CD14-positive monocyte (primary cell): ENCODE data around the gene FOXL2NB. TPM values are rescaled to one million over a fixed set of nuclear protein-coding genes. Genes with fewer than 3 reads are reported as not detected.

Experiments
- DNase-seq, 3 donors: peaks; one replicate each; pipeline ENCODE4 v3.0.0-alpha.2; 2011 to 2022
- H2AFZ ChIP-seq: 2 replicates; pipeline ENCODE4 v1.6.0; 2012; ENCODE audit warnings: mild to moderate bottlenecking, low read depth, low read length, inconsistent platforms; ENCODE audit not compliant: insufficient read depth, poor library complexity, severe bottlenecking
- H3K27ac ChIP-seq, 2 donors: 1 replicate in 1 of 2; 2 replicates in 1 of 2; pipeline ENCODE4 v1.5.1; 2012 to 2013; ENCODE audit warnings: low read length in 2 of 2, control low read depth in 1 of 2, inconsistent platforms in 1 of 2, low read depth in 1 of 2, mild to moderate bottlenecking in 1 of 2
- H3K27me3 ChIP-seq, 2 donors: one replicate each; pipeline versions ENCODE4 v1.6.0 to v1.6.1; 2011 to 2013; ENCODE audit warnings: low read length in 2 of 2; ENCODE audit not compliant: control insufficient read depth in 2 of 2, insufficient read depth in 2 of 2
- H3K36me3 ChIP-seq, 2 donors: replicated peaks in 1 of 2; 1 replicate in 1 of 2; 2 replicates in 1 of 2; pipeline versions ENCODE4 v1.5.1 to v1.6.1; 2012 to 2013; ENCODE audit warnings: low read length in 2 of 2, control low read depth in 1 of 2, inconsistent platforms in 1 of 2, mild to moderate bottlenecking in 1 of 2; ENCODE audit not compliant: insufficient read depth in 2 of 2, control insufficient read depth in 1 of 2
- H3K4me1 ChIP-seq, 2 donors: 1 replicate in 1 of 2; 2 replicates in 1 of 2; pipeline versions ENCODE4 v1.5.1 to v1.6.1; 2012 to 2013; ENCODE audit warnings: low read length in 2 of 2, control low read depth in 1 of 2, inconsistent platforms in 1 of 2, mild to moderate bottlenecking in 1 of 2, moderate library complexity in 1 of 2; ENCODE audit not compliant: insufficient read depth in 2 of 2, control insufficient read depth in 1 of 2
- H3K4me2 ChIP-seq: replicated peaks from 2 replicates; pipeline ENCODE3; 2012; ENCODE audit warnings: low read length, moderate library complexity, mild to moderate bottlenecking; ENCODE audit not compliant: poor library complexity, severe bottlenecking; ENCODE audit errors: extremely low read depth
- H3K4me3 ChIP-seq, 3 experiments: fragments of 200-600 bp in 1 of 3; sonication (generic) in 1 of 3; replicated peaks in 1 of 3; 1 replicate in 2 of 3; 2 replicates in 1 of 3; pipeline ENCODE4 v1.5.1; 2011 to 2013; ENCODE audit warnings: low read length in 3 of 3, mild to moderate bottlenecking in 3 of 3, control low read depth in 2 of 3, low read depth in 2 of 3, inconsistent platforms in 1 of 3, moderate library complexity in 1 of 3
- H3K79me2 ChIP-seq: 2 replicates; pipeline ENCODE4 v1.6.0; 2012; ENCODE audit warnings: mild to moderate bottlenecking, control low read depth, inconsistent platforms, low read length, moderate library complexity; ENCODE audit not compliant: insufficient read depth
- H3K9ac ChIP-seq: 2 replicates; pipeline ENCODE4 v1.6.0; 2017; ENCODE audit warnings: low read length, mild to moderate bottlenecking; ENCODE audit not compliant: insufficient read depth, poor library complexity, severe bottlenecking
- H3K9me3 ChIP-seq, 2 donors: replicated peaks in 1 of 2; 1 replicate in 1 of 2; 2 replicates in 1 of 2; pipeline versions ENCODE4 v1.5.1 to v1.6.1; 2012 to 2013; ENCODE audit warnings: low read length in 2 of 2, control low read depth in 1 of 2; ENCODE audit not compliant: control insufficient read depth in 1 of 2, insufficient read depth in 1 of 2
- H4K20me1 ChIP-seq: 2 replicates; pipeline ENCODE4 v1.6.0; 2012; ENCODE audit warnings: mild to moderate bottlenecking, low read length, control low read depth, moderate library complexity; ENCODE audit not compliant: insufficient read depth
- H3K27ac Mint-ChIP-seq, 7 donors: one replicate each; pipeline ENCODE4 v1.8.0; 2020; ENCODE audit warnings: mild to moderate bottlenecking in 7 of 7, mixed read lengths in 7 of 7, moderate library complexity in 6 of 7, inconsistent platforms in 2 of 7
- H3K27me3 Mint-ChIP-seq, 3 donors: one replicate each; pipeline ENCODE4 v1.8.0; 2021 to 2022; ENCODE audit warnings: low read depth in 3 of 3, mild to moderate bottlenecking in 3 of 3, mixed read lengths in 3 of 3, moderate library complexity in 3 of 3, inconsistent platforms in 1 of 3
- H3K36me3 Mint-ChIP-seq, 2 donors: one replicate each; pipeline ENCODE4 v1.8.0; 2020; ENCODE audit warnings: mixed read lengths in 2 of 2, inconsistent platforms in 1 of 2, mild to moderate bottlenecking in 1 of 2
- H3K4me1 Mint-ChIP-seq: one replicate; pipeline ENCODE4 v1.8.0; 2020; ENCODE audit warnings: mild to moderate bottlenecking, mixed read lengths
- H3K4me3 Mint-ChIP-seq, 2 donors: one replicate each; pipeline ENCODE4 v1.8.0; 2020; ENCODE audit warnings: mild to moderate bottlenecking in 2 of 2, mixed read lengths in 2 of 2, moderate library complexity in 1 of 2
- H3K9me3 Mint-ChIP-seq, 7 donors: one replicate each; pipeline ENCODE4 v1.8.0; 2020 to 2022; ENCODE audit warnings: mixed read lengths in 7 of 7, mild to moderate bottlenecking in 6 of 7, moderate library complexity in 6 of 7, inconsistent platforms in 2 of 7
- CTCF ChIP-seq: fragments of 200-600 bp; IDR thresholded peaks from one replicate; pipeline ENCODE4 v1.8.0; 2022; ENCODE audit warnings: antibody characterized with exemption, mild to moderate bottlenecking
- WGBS: methylation state at CpG from one replicate; pipeline ENCODE4 v1.1.5; 2013; ENCODE audit warnings: missing lambda C conversion rate; ENCODE audit not compliant: insufficient coverage; 5-methylcytosine and 5-hydroxymethylcytosine counted together
- intact Hi-C, 2 donors: fragments of 100-400 bp; cut with micrococcal nuclease; formaldehyde crosslinking; loops; one replicate each; pipeline versions ENCODE4 v1.15.0 to v1.15.1; 2023
- polyA plus RNA-seq, 3 donors: library from polyadenylated mRNA; depleted of rRNA in 1 of 3; unstranded in 2 of 3; stranded (reverse) in 1 of 3; fragments of 300-500 nt in 2 of 3; fragments of >200 nt in 1 of 3; fragmentation: Illumina TruSeq in 2 of 3; gene quantifications; 1 replicate in 2 of 3; 2 replicates in 1 of 3; pipeline ENCODE4 v1.2.3, GENCODE V29; 2012 to 2021

FOXL2NB gene
- polyA plus RNA-seq, 3 donors = not detected

- Histone ChIP-seq H3K4me1 (peaks cover 25 to 31% of the 10 kb centered on the region in 2 donors), H3K4me2 (no peak overlapping the region), H4K20me1 (no peaks in the 10 kb centered on the region), H3K27ac (no peak overlapping the region), H3K27me3 (peaks cover 66 to 84% of the 10 kb centered on the region in 2 donors), H3K9ac (no peak overlapping the region), H3K9me3 (peaks cover 0 to 31% of the 10 kb centered on the region in 2 donors), H3K79me2 (no peaks in the 10 kb centered on the region), H2AFZ (no peak overlapping the region), H3K36me3 (no peaks in the 10 kb centered on the region), H3K4me3 (no peak overlapping the region)
- Mint-ChIP-seq H3K4me1 (peaks cover 32% of the 10 kb centered on the region), H3K36me3 (peaks cover 0 to 20% of the 10 kb centered on the region in 2 donors), H3K27me3 (peaks cover 82 to 91% (median 84%) of the 10 kb centered on the region in 3 donors), H3K9me3 (peaks cover 0 to 25% (median 14%) of the 10 kb centered on the region in 7 donors), H3K27ac (no peak overlapping the region), H3K4me3 (peak overlapping the region in 1 of 2 donors; percentile 84)
- DNase-seq = no peak
- intact Hi-C loops = no loop called here
- TF ChIP-seq CTCF = no peak
- 86% methylated on average over 6 of the region's 8 CpGs for WGBS
Observed at GRCh38 chr3:138950701-138951100, 3.7 kb downstream of the FOXL2NB start.

- H3K4me3 Mint-ChIP-seq = peak overlapping the region in 1 of 2 donors; percentile 85
- H3K27me3 Mint-ChIP-seq = peaks cover 50 to 71% (median 54%) of the 10 kb centered on the region in 3 donors
- H3K27ac Mint-ChIP-seq = no peak overlapping the region
Observed at GRCh38 chr3:138960417-138960852, 13.4 kb downstream of the FOXL2NB start.

More at GRCh38 chr3:138960417-138960852, 13.4 kb downstream of the FOXL2NB start:
- no peak overlapping the region for H3K4me3 ChIP-seq
- H3K36me3 ChIP-seq = no peaks in the 10 kb centered on the region
- H3K4me2 ChIP-seq = peak overlapping the region; percentile 23
- WGBS = under 1% methylated on average over 36 of the region's 36 CpGs
- no peaks in the 10 kb centered on the region for H3K79me2 ChIP-seq
- H3K9ac ChIP-seq = no peak overlapping the region
- H3K4me1 Mint-ChIP-seq = peaks cover 8% of the 10 kb centered on the region
- peaks cover 39 to 68% of the 10 kb centered on the region in 2 donors for H3K27me3 ChIP-seq
- peaks cover 0 to 2% of the 10 kb centered on the region in 2 donors for H3K36me3 Mint-ChIP-seq
- peaks cover 2 to 23% (median 12%) of the 10 kb centered on the region in 7 donors for H3K9me3 Mint-ChIP-seq
- peaks cover 0 to 5% of the 10 kb centered on the region in 2 donors for H3K4me1 ChIP-seq
- no peak overlapping the region for H3K27ac ChIP-seq
- peaks cover 4 to 5% of the 10 kb centered on the region in 2 donors for H3K9me3 ChIP-seq
- intact Hi-C loops = no loop called here
- no peak overlapping the region for H2AFZ ChIP-seq
- H4K20me1 ChIP-seq = no peaks in the 10 kb centered on the region
- no peak for DNase-seq
- TF ChIP-seq CTCF = no peak
